Measurements from ENCODE around the gene NFKB1.
"Not testable (repeated sequence)": the region's sequence is repeated elsewhere in the genome, so short reads cannot be mapped to it uniquely, and the experiment has no call there.

Gene NFKB1

GRCh38 chr4:102616636-102617035 lies 115.5 kb downstream of the NFKB1 start:
- Histone ChIP-seq H3K4me1 (ENCODE audit: insufficient read depth, low read length, severe bottlenecking) (peaks cover 43% of the 10 kb centered on the region), H3K9me2 (ENCODE audit: low read depth, low read length) (no peaks in the 10 kb centered on the region), H3K4me2 (ENCODE audit: low read length) (no peak overlapping the region; the same call in 1 of the 2 replicates), H3K27ac (ENCODE audit: low read depth, low read length, poor library complexity, severe bottlenecking) (peak overlapping the region; percentile 70), H3K27me3 (ENCODE audit: insufficient read depth, low read length) (no peaks in the 10 kb centered on the region), H3K9me3 (ENCODE audit: low read length) (no peaks in the 10 kb centered on the region), H3F3A (ENCODE audit: insufficient read depth, low read length) (no peaks in the 10 kb centered on the region), H3K36me3 (ENCODE audit: insufficient read depth, low read length) (peaks cover 51% of the 10 kb centered on the region), H3K9ac (ENCODE audit: low read length) (no peak overlapping the region), H3K4me3 (ENCODE audit: low read depth, low read length, poor library complexity, severe bottlenecking) (no peak overlapping the region), H4K20me1 (ENCODE audit: insufficient read depth, low read length) (no peaks in the 10 kb centered on the region), H2AFZ (ENCODE audit: low read length) (no peak overlapping the region), H3K79me2 (ENCODE audit: insufficient read depth, low read length) (no peaks in the 10 kb centered on the region)
- TF ChIP-seq EZH2 (IDR thresholded peaks at IDR 0.05; ENCODE audit: borderline replicate concordance, low read length) (no peak), CTCF (IDR thresholded peaks at IDR 0.05; ENCODE audit: low read length) (no peak)

- not testable (repeated sequence) for H3K4me3 ChIP-seq (ENCODE audit: low read depth, low read length, poor library complexity, severe bottlenecking); H4K20me1 ChIP-seq (ENCODE audit: insufficient read depth, low read length); H3F3A ChIP-seq (ENCODE audit: insufficient read depth, low read length); H2AFZ ChIP-seq (ENCODE audit: low read length); H3K9me3 ChIP-seq (ENCODE audit: low read length); H3K27ac ChIP-seq (ENCODE audit: low read depth, low read length, poor library complexity, severe bottlenecking); H3K9me2 ChIP-seq (ENCODE audit: low read depth, low read length); H3K79me2 ChIP-seq (ENCODE audit: insufficient read depth, low read length); H3K9ac ChIP-seq (ENCODE audit: low read length); H3K27me3 ChIP-seq (ENCODE audit: insufficient read depth, low read length); H3K4me2 ChIP-seq (ENCODE audit: low read length)
- H3K36me3 ChIP-seq (ENCODE audit: insufficient read depth, low read length), result peaks cover 27% of the 10 kb centered on the region
- H3K4me1 ChIP-seq (ENCODE audit: insufficient read depth, low read length, severe bottlenecking), result peaks cover 30% of the 10 kb centered on the region
Observed at GRCh38 chr4:102619021-102619420, 117.9 kb downstream of the NFKB1 start.

- not testable (repeated sequence) for H3K9ac ChIP-seq (ENCODE audit: low read length); H3K4me2 ChIP-seq (ENCODE audit: low read length)
- peaks cover 30% of the 10 kb centered on the region for H3K4me1 ChIP-seq (ENCODE audit: insufficient read depth, low read length, severe bottlenecking)
Observed at GRCh38 chr4:102619776-102620631, 118.8 kb downstream of the NFKB1 start.

DNA sequence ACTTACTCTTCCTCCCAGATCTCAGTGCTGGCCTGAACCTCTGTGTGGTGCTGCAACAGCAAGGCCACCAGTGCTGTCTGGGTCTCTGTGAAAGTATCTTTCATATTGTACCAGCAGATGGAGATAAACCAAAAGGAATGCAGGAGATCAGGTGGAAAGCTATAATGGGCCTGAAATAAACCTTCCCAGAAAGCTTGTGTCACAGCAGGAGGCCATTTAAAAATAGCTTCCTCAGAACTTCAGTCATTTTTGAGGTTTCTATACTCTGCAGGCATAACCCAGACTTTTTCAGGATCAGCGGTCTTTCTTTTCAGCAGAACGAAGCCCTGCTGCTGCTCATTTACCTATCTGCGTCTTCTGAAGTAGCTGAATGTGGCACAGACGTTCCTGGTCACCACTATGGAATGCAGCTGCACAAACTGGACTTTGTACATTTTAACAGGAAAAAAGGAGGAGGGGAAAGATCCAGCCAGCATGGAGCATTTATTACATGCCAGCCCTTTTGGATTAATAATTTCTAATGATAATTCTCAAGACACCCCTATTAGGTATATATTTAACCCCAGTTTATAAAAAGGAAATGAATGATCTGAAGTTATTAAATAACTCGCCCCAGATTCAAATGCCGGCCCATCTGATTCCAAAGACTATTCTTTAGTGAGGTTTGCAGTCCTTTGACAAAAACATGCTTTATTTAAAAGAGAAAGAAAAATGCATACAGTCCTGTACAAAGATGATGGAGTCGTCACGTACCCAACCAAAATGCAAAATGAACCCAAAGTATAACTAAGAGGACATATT lies 119.7 kb downstream of the NFKB1 start:
- H3K9me3 ChIP-seq (ENCODE audit: low read length), result no peaks in the 10 kb centered on the region
- H3F3A ChIP-seq (ENCODE audit: insufficient read depth, low read length), result no peaks in the 10 kb centered on the region
- no peaks in the 10 kb centered on the region for H3K79me2 ChIP-seq (ENCODE audit: insufficient read depth, low read length)
- H3K4me3 ChIP-seq (ENCODE audit: low read depth, low read length, poor library complexity, severe bottlenecking), result no peak overlapping the region
- H3K27me3 ChIP-seq (ENCODE audit: insufficient read depth, low read length), result no peaks in the 10 kb centered on the region
- H3K4me1 ChIP-seq (ENCODE audit: insufficient read depth, low read length, severe bottlenecking), result peaks cover 30% of the 10 kb centered on the region
- H4K20me1 ChIP-seq (ENCODE audit: insufficient read depth, low read length), result no peaks in the 10 kb centered on the region
- TF ChIP-seq EZH2 (IDR thresholded peaks at IDR 0.05; ENCODE audit: borderline replicate concordance, low read length) (no peak), CTCF (IDR thresholded peaks at IDR 0.05; ENCODE audit: low read length) (peak; percentile 85)
- H2AFZ ChIP-seq (ENCODE audit: low read length), result no peak overlapping the region
- H3K9me2 ChIP-seq (ENCODE audit: low read depth, low read length), result no peaks in the 10 kb centered on the region
- H3K36me3 ChIP-seq (ENCODE audit: insufficient read depth, low read length), result peaks cover 10% of the 10 kb centered on the region; the same call in 1 of the 2 replicates
- no peak overlapping the region for H3K4me2 ChIP-seq (ENCODE audit: low read length)
- H3K9ac ChIP-seq (ENCODE audit: low read length), result no peak overlapping the region
- no peak overlapping the region for H3K27ac ChIP-seq (ENCODE audit: low read depth, low read length, poor library complexity, severe bottlenecking)

More at GRCh38 chr4:102619776-102620631, 118.8 kb downstream of the NFKB1 start:
- H3K9me2 ChIP-seq (ENCODE audit: low read depth, low read length); H3K27me3 ChIP-seq (ENCODE audit: insufficient read depth, low read length); H3K9me3 ChIP-seq (ENCODE audit: low read length); H3F3A ChIP-seq (ENCODE audit: insufficient read depth, low read length); H2AFZ ChIP-seq (ENCODE audit: low read length); H3K4me3 ChIP-seq (ENCODE audit: low read depth, low read length, poor library complexity, severe bottlenecking); H3K27ac ChIP-seq (ENCODE audit: low read depth, low read length, poor library complexity, severe bottlenecking); H4K20me1 ChIP-seq (ENCODE audit: insufficient read depth, low read length); H3K79me2 ChIP-seq (ENCODE audit: insufficient read depth, low read length): not testable (repeated sequence)
- H3K36me3 ChIP-seq (ENCODE audit: insufficient read depth, low read length), result peaks cover 17% of the 10 kb centered on the region; the same call in 1 of the 2 replicates
